GM20000 (cell line): ENCODE data around the gene KCNMA1.

ENCODE experiments used
- DNase-seq: peaks from one replicate; pipeline ENCODE4 v3.0.0; 2012; ENCODE audit warnings: low spot score
- TF ChIP-seq, protein P1 (sequence below): IDR thresholded peaks from 2 replicates; pipeline ENCODE4 v1.5.1; 2012; ENCODE audit warnings: mild to moderate bottlenecking, control low read depth; ENCODE audit errors: extremely low read depth, missing control alignments

The KCNMA1 gene

DNA sequence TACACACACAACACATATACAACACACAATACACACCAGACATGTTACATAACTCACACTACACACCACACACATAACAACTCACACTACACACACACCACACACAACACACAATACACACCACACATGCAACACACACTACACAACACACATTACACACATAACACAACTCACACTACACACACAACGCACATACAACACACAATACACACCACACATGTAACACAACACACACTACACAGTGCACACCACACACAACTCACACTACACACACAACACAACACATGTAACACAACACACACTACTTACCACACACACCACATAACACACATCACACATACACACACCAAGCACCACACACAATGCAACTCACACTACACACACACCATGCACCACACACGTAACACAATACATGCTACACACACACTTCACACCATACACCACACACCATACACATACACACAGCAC is 166.5 kb downstream of the KCNMA1 start:
- TF ChIP-seq, protein P1, sequence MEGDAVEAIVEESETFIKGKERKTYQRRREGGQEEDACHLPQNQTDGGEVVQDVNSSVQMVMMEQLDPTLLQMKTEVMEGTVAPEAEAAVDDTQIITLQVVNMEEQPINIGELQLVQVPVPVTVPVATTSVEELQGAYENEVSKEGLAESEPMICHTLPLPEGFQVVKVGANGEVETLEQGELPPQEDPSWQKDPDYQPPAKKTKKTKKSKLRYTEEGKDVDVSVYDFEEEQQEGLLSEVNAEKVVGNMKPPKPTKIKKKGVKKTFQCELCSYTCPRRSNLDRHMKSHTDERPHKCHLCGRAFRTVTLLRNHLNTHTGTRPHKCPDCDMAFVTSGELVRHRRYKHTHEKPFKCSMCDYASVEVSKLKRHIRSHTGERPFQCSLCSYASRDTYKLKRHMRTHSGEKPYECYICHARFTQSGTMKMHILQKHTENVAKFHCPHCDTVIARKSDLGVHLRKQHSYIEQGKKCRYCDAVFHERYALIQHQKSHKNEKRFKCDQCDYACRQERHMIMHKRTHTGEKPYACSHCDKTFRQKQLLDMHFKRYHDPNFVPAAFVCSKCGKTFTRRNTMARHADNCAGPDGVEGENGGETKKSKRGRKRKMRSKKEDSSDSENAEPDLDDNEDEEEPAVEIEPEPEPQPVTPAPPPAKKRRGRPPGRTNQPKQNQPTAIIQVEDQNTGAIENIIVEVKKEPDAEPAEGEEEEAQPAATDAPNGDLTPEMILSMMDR: no peak
- no peak for DNase-seq

DNA sequence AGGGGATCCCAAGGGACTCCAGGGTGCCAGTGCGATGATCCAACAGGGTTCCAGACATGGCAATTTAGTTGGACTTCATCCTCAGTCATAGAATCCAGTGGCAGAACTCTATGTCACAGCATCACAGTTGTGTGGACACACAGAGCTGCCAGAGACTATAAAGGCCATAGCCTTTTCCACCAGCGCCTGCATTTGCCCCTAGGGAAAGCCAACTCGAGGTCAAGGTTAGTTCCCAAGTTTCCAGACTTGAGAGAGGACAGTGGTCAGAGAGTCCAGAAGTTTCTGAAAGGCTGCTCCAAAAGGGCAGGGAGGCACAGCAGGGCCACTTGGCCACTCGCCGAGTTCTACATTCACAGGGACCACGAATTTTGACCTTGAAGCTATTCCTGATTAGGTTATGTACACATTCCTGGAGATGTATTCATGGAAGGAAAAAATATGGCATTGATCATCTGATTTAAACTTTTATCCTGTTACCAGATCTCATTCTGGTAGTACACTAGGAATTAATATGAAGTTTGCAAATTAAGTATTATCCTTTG is 170.1 kb downstream of the KCNMA1 start:
- TF ChIP-seq, protein P1: no peak
- DNase-seq: no peak

DNA sequence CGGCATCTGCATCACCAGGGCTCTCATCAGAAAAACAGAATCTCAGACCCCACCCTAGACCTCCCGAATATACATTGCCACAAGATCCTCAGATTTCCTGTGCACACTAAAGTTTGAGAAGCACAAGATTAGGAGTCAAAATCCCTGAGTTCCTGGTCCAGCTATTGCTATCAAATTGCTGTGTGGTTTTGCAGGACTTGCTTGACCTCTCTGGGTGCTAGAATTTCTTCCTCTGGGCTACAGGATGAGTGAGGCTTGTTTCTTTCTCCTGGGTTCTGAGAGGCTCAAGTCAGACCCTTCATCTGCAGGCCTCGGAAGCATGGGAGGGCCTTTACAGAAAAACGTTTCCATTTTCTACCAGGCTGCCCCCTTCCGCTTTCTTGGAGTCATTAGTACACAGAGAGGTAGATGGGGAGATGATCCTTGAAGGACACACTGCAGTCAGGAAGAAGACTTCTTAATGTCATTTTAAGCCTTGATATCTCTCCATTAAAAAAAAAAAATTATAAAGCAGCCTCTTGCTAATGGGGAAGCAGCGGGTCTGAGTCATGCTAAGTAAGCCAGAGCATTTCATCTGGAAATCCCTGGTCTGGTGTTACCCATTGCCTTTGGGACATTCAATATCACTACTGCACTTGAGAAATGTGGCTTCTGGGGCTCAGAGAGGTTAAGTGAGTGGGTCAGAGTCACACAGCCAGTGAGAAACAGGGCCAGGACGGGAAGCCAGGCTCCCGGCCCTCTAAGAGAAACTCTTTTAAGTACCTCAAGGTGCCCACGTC is 173.5 kb downstream of the KCNMA1 start:
- TF ChIP-seq, protein P1: no peak
- no peak for DNase-seq

DNA sequence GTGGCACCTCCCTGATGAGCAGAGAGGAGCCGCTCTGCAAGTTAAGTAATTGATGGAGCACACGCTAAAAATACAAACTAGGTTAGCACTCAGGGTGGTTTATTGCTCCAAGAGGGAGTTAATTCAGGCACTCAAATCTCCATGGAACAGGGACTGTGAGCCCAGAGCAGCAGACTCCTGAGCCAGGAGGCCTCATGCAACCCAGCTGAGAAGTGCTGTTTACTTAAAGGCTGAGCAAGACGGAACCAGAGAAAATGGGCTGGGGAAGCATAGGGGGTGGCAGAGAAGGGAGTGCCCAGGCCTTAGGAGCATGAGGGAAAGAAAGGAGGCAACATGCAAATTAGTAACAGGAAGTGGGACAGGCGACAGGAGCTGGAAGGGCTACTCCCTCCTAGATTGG is 174.1 kb downstream of the KCNMA1 start:
- DNase-seq: no peak
- TF ChIP-seq, protein P1: no peak

DNA sequence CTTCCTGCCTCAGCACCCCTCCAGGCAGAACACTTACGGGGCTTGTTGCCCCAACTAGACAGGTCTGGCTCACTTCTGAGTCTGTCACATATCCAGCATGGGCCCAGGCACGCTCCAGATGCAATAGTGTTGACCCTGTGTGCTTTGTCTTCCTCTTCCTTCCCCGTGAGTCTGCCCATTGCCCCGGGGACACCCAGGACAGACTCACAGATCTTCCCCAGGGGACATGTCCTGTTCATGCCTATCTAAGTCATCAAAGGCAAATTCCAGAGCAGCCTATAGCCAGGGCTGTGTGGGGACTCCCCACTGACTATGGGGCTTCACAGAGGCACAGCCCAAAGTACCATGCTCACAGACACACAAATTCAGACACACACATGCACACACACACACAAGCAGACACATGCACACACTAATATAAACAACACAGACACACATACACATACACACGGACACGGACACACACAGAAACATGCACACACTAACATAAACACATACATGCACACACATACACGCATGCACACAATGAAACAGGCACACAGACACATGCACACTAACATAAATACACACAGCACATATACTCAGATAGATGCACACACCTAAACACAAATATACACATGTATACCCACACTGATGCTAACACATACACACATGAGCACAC is 175.8 kb downstream of the KCNMA1 start:
- no peak for DNase-seq
- TF ChIP-seq, protein P1: no peak

DNA sequence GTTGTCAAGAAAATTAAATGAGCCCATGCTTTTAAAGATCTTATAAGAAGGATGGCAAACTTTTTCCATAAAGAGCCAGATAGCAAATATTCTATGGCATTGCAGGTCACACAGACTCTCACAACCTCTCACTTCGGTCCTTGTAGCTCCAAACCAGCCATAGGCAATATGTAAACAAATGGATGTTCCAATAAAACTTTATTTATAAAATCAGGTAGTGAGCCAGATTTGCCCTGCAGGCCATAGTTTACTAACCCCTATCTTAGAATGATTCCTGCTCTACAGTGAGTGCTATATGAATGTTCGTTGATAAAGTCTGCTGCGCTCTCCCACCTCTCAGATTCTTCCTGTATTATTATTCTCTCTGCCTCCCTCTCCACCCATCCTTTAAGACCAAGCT is 177.7 kb downstream of the KCNMA1 start:
- TF ChIP-seq, protein P1: no peak

DNA sequence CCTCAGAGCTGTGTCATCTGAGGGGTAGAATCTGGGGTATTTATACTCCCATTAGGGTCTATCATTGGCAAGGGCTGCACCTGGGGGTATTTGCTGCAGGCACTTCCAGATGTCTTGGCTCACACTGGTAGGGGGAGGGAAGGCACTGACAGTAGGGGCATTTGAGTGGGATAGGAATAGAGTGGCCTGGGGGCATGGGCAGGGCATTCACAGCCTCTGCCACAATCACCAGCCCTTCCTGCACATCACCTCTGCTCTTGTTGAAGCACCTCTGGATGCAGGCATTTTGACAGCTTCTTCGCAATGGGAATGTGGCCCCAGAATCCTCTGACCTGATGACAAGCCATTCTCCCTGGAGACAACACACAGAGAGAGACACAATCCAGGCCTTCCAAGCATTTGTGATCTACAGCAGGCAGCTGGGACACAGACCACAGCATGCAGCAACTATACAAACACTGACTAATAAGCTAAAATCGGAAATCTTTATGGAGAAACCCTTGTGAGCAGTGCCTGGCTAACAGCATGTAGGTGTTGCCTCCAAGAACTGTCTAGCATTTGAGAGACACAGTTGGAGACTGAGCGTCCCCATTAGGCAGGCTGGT is 178.5 kb downstream of the KCNMA1 start:
- DNase-seq: no peak
- TF ChIP-seq, protein P1: no peak

More for the DNA sequence above, 177.7 kb downstream of the KCNMA1 start:
- DNase-seq: no peak
